ENCODE data around the gene MRPS26.

DNA sequence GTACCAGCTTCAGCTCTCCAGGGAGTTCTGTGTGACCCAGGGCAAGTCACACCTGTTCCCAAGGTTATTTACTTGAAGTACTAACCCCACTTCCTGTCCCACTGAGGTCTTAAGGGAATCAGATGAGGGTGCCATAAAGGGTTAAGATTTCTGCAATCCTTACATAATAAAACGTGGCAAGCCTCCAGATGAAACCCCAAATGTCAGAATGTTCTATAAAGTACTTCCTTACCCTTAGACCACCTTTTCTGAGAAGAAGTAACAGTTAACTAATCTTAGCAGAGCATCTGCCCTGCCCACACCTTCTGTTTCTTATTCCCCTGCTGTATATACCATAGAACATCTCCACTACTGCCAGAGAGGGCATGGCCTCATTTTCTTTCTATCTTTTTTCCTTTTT lies 44.7 kb downstream of the MRPS26 start:
- TF ChIP-seq NFYB (CRISPR knock-in tag; conservative IDR thresholded peaks at IDR 0.05; ENCODE audit: low read depth) (no peak), NR2C2 (CRISPR knock-in tag; IDR thresholded peaks at IDR 0.05) (no peak), ZBTB21 (CRISPR knock-in tag; IDR thresholded peaks at IDR 0.05; ENCODE audit: borderline replicate concordance) (no peak), FOXJ3 (CRISPR knock-in tag; IDR thresholded peaks at IDR 0.05; ENCODE audit: borderline replicate concordance) (no peak), NFATC4 (CRISPR knock-in tag; IDR thresholded peaks at IDR 0.05) (no peak)
- TF ChIP-seq, protein P1, sequence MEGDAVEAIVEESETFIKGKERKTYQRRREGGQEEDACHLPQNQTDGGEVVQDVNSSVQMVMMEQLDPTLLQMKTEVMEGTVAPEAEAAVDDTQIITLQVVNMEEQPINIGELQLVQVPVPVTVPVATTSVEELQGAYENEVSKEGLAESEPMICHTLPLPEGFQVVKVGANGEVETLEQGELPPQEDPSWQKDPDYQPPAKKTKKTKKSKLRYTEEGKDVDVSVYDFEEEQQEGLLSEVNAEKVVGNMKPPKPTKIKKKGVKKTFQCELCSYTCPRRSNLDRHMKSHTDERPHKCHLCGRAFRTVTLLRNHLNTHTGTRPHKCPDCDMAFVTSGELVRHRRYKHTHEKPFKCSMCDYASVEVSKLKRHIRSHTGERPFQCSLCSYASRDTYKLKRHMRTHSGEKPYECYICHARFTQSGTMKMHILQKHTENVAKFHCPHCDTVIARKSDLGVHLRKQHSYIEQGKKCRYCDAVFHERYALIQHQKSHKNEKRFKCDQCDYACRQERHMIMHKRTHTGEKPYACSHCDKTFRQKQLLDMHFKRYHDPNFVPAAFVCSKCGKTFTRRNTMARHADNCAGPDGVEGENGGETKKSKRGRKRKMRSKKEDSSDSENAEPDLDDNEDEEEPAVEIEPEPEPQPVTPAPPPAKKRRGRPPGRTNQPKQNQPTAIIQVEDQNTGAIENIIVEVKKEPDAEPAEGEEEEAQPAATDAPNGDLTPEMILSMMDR (IDR thresholded peaks at IDR 0.05): no peak
- TF ChIP-seq, protein P2, sequence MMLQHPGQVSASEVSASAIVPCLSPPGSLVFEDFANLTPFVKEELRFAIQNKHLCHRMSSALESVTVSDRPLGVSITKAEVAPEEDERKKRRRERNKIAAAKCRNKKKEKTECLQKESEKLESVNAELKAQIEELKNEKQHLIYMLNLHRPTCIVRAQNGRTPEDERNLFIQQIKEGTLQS (CRISPR knock-in tag; conservative IDR thresholded peaks at IDR 0.05): no peak
- TF ChIP-seq, protein P3, sequence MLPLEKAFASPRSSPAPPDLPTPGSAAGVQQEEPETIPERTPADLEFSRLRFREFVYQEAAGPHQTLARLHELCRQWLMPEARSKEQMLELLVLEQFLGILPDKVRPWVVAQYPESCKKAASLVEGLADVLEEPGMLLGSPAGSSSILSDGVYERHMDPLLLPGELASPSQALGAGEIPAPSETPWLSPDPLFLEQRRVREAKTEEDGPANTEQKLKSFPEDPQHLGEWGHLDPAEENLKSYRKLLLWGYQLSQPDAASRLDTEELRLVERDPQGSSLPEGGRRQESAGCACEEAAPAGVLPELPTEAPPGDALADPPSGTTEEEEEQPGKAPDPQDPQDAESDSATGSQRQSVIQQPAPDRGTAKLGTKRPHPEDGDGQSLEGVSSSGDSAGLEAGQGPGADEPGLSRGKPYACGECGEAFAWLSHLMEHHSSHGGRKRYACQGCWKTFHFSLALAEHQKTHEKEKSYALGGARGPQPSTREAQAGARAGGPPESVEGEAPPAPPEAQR (CRISPR knock-in tag; IDR thresholded peaks at IDR 0.05): no peak
- TF ChIP-seq, protein P4, sequence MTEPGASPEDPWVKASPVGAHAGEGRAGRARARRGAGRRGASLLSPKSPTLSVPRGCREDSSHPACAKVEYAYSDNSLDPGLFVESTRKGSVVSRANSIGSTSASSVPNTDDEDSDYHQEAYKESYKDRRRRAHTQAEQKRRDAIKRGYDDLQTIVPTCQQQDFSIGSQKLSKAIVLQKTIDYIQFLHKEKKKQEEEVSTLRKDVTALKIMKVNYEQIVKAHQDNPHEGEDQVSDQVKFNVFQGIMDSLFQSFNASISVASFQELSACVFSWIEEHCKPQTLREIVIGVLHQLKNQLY (CRISPR knock-in tag; IDR thresholded peaks at IDR 0.05): no peak

All from WTC11 (cell line).